Lung (tissue), 12 donors: ENCODE measurements around the gene MYD88. TPM values are rescaled to one million over a fixed set of nuclear protein-coding genes. Genes with fewer than 3 reads are reported as not detected.

ENCODE experiments used
- ATAC-seq: fragments of 200-7000 bp; cut with Tn5 transposase; one replicate; pipeline ENCODE4 v1.9.1; 2020; ENCODE audit warnings: moderate number of reproducible peaks; ENCODE audit not compliant: insufficient read depth, low FRiP score
- DNase-seq, 3 donors: peaks; one replicate each; pipeline ENCODE4 v3.0.0-alpha.2; 2013 to 2017
- H3K27ac ChIP-seq, 2 donors: one replicate each; pipeline ENCODE4 v1.5.1; 2013; ENCODE audit warnings: mild to moderate bottlenecking in 2 of 2, moderate library complexity in 2 of 2, control low read depth in 1 of 2, inconsistent platforms in 1 of 2, low read depth in 1 of 2, low read length in 1 of 2
- H3K27me3 ChIP-seq, 3 donors: one replicate each; pipeline ENCODE4 v1.5.1; 2013; ENCODE audit warnings: low read length in 2 of 3; ENCODE audit not compliant: control insufficient read depth in 3 of 3, insufficient read depth in 3 of 3
- H3K36me3 ChIP-seq, 4 donors: one replicate each; pipeline ENCODE4 v1.5.1; 2013; ENCODE audit warnings: low read length in 4 of 4, mild to moderate bottlenecking in 1 of 4, moderate library complexity in 1 of 4; ENCODE audit not compliant: control insufficient read depth in 4 of 4, insufficient read depth in 4 of 4
- H3K4me1 ChIP-seq, 5 donors: one replicate each; pipeline ENCODE4 v1.5.1; 2013; ENCODE audit warnings: low read length in 5 of 5, mild to moderate bottlenecking in 2 of 5, moderate library complexity in 1 of 5; ENCODE audit not compliant: control insufficient read depth in 5 of 5, insufficient read depth in 5 of 5
- H3K4me3 ChIP-seq: one replicate; pipeline ENCODE4 v1.5.1; 2013; ENCODE audit warnings: mild to moderate bottlenecking, control low read depth, moderate library complexity
- H3K9ac ChIP-seq, 2 donors: one replicate each; pipeline ENCODE4 v1.5.1; 2013; ENCODE audit warnings: low read length in 2 of 2, control low read depth in 1 of 2; ENCODE audit not compliant: insufficient read depth in 1 of 2
- H3K9me3 ChIP-seq, 4 donors: one replicate each; pipeline ENCODE4 v1.5.1; 2013; ENCODE audit warnings: low read length in 3 of 4, mild to moderate bottlenecking in 1 of 4, moderate library complexity in 1 of 4; ENCODE audit not compliant: control insufficient read depth in 4 of 4, insufficient read depth in 3 of 4
- CTCF ChIP-seq: IDR thresholded peaks from 2 replicates; pipeline ENCODE4 v1.5.1; 2012; ENCODE audit warnings: mild to moderate bottlenecking; ENCODE audit errors: control extremely low read depth, extremely low read depth
- WGBS, 2 donors: extraction: QIAGEN DNeasy Blood & Tissue Kit; methylation state at CpG; one replicate each; pipeline ENCODE4 v1.1.7; 2013; 5-methylcytosine and 5-hydroxymethylcytosine counted together
- polyA plus RNA-seq, 2 donors: library from polyadenylated mRNA; stranded (reverse); fragments of 200-250 nt; gene quantifications; one replicate each; pipeline ENCODE4 v1.2.1, GENCODE V29; 2013
- total RNA-seq, 2 donors: library from RNA; depleted of rRNA in 1 of 2; stranded (reverse); fragments of >200 nt in 1 of 2; gene quantifications; one replicate each; pipeline ENCODE4 v1.2.1, GENCODE V29; 2014 to 2021
- donor health status: control.
- donor health status: control.
- donor health status: Bipolar disorder and iron deficiency.
- donor health status: healthy.
- donor health status: DM: yes; HTN: yes; CAD: no.

Gene MYD88
- total and polyA plus RNA-seq, 4 donors, result 32.5 to 145 (median 60.3) TPM

DNA sequence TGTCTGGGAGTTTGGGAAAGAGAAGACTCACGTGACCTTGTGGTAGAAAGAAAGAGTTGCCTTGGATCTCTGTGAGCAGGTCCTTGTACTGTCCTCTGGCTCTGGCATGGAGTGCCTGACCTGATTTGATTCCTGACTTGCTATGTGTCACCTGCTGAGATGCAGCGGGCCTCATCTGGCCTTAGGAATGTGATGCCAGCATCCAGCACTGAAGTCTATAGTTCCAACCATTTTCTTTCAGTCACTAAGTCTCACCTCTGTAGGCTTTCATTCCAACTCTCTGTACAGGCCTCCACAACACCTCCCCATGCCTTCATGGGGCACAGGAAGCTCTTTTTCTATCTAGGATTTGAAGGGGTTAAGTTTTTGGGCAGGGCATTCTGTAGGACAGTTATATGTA, 14.8 kb downstream of the MYD88 start:
- no peak for ATAC-seq
- DNase-seq, result no peak
- WGBS, 2 donors, result 95 to 98% methylated on average over 2 of the region's 2 CpGs
- no peak overlapping the region for H3K4me3 ChIP-seq
- no peak for TF ChIP-seq CTCF
- no peaks in the 10 kb centered on the region for H3K9me3 ChIP-seq
- peaks cover 0 to 13% (median 5%) of the 10 kb centered on the region in 5 donors for H3K4me1 ChIP-seq
- H3K27ac ChIP-seq, result peak overlapping the region in 1 of 2 donors; percentile 45
- H3K9ac ChIP-seq, result no peak overlapping the region
- no peaks in the 10 kb centered on the region for H3K27me3 ChIP-seq
- no peaks in the 10 kb centered on the region for H3K36me3 ChIP-seq

- Histone ChIP-seq H3K4me3 (no peak overlapping the region), H3K27me3 (no peaks in the 10 kb centered on the region), H3K36me3 (no peaks in the 10 kb centered on the region), H3K9ac (no peak overlapping the region), H3K27ac (no peak overlapping the region), H3K9me3 (no peaks in the 10 kb centered on the region), H3K4me1 (peaks cover 0 to 13% (median 5%) of the 10 kb centered on the region in 5 donors)
- TF ChIP-seq CTCF, result no peak
- DNase-seq (peak in 2 of 3 donors; percentile 79 to 89), ATAC-seq (peak; percentile 56)
- 81 to 89% methylated on average over 2 of the region's 2 CpGs for WGBS, 2 donors
These were observed 15.6 kb downstream of the MYD88 start for GRCh38 chr3:38154033-38154494.

GRCh38 chr3:38154625-38155255, 16.3 kb downstream of the MYD88 start:
- ATAC-seq (no peak), DNase-seq (no peak)
- Histone ChIP-seq H3K4me1 (peaks cover 0 to 13% (median 5%) of the 10 kb centered on the region in 5 donors), H3K9me3 (no peaks in the 10 kb centered on the region), H3K36me3 (no peaks in the 10 kb centered on the region), H3K27me3 (no peaks in the 10 kb centered on the region), H3K27ac (no peak overlapping the region), H3K9ac (no peak overlapping the region), H3K4me3 (no peak overlapping the region)
- TF ChIP-seq CTCF, result no peak
- 67 to 69% methylated on average over 2 of the region's 2 CpGs for WGBS, 2 donors
